Rectal smooth muscle tissue (tissue), 1 donor: ENCODE results near the gene RPS16.
"Not testable (repeated sequence)": the region's sequence is repeated elsewhere in the genome, so short reads cannot be mapped to it uniquely, and the experiment has no call there.

Experiments
- H3K27ac ChIP-seq: one replicate; pipeline ENCODE4 v1.7.0; 2013; ENCODE audit warnings: low read depth, low read length, inconsistent platforms
- H3K27me3 ChIP-seq: one replicate; pipeline ENCODE4 v1.7.0; 2013; ENCODE audit warnings: low read length; ENCODE audit not compliant: control insufficient read depth, insufficient read depth
- H3K36me3 ChIP-seq: one replicate; pipeline ENCODE4 v1.7.0; 2013; ENCODE audit warnings: low read length; ENCODE audit not compliant: control insufficient read depth, insufficient read depth
- H3K4me1 ChIP-seq: one replicate; pipeline ENCODE4 v1.7.0; 2013; ENCODE audit warnings: low read length; ENCODE audit not compliant: control insufficient read depth, insufficient read depth
- H3K4me3 ChIP-seq: one replicate; pipeline ENCODE4 v1.7.0; 2013; ENCODE audit warnings: low read length
- H3K9ac ChIP-seq: one replicate; pipeline ENCODE4 v1.7.0; 2013; ENCODE audit warnings: low read length

The RPS16 gene

GRCh38 chr19:39471756-39472536 is 36.2 kb upstream of the RPS16 start:
- no peak overlapping the region for H3K9ac ChIP-seq
- peaks cover 85% of the 10 kb centered on the region for H3K36me3 ChIP-seq
- no peak overlapping the region for H3K27ac ChIP-seq
- no peak overlapping the region for H3K4me3 ChIP-seq
- H3K27me3 ChIP-seq: no peaks in the 10 kb centered on the region
- no peaks in the 10 kb centered on the region for H3K4me1 ChIP-seq

DNA sequence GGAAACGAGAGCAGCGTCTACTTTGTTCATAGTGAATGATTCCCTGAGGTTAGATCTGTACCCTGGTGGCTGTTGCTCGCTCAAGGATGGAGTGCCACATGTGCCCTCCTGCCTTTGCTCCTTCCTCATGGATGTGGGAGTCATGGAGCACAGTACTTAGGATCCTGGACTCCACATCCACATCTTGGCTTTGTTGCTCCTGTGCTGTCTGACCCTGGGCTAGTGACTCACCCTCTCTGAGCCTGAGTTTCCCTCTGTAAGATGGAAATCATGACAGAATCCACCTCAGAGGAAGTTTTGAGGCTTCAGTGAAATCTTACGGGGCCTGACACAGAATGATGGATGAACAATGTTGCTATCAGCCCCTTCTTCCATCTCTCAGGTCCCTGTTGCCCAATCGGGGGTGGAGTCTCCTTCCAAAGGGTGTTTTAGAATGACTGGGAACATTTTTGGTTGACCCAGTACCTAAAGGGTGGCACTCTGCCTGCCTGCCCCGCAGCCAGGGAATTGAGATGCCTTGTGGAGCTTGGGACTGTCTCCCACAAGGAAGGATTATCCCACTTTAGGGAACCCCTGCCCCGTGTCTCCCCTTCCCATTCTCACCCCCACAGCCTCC is 35.1 kb upstream of the RPS16 start:
- Histone ChIP-seq H3K4me3 (no peak overlapping the region), H3K4me1 (no peaks in the 10 kb centered on the region), H3K36me3 (peaks cover 89% of the 10 kb centered on the region), H3K27ac (no peak overlapping the region), H3K9ac (no peak overlapping the region), H3K27me3 (no peaks in the 10 kb centered on the region)

DNA sequence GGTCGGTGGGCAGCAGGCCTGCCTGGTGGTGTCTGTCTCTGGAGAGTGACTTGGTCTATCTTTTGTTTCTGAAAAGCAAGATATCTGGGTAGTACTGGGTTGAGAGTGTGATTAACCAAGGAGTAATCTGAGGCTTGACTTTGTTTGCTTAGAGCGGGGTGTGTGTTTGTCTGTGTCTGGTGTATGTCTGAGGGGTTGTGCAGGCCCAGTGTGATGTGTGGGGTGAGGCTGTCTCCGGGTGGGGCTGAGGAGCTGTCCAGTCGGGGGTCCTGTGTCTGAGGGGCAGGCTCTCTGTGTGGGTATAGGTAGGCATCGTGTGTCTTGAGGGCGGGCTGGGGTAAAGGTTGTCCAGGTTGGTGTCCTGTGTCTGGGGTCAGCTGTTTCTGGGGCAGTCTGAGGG is 33.8 kb upstream of the RPS16 start:
- Histone ChIP-seq H3K9ac (no peak overlapping the region), H3K4me1 (no peaks in the 10 kb centered on the region), H3K4me3 (no peak overlapping the region), H3K27me3 (no peaks in the 10 kb centered on the region), H3K27ac (no peak overlapping the region), H3K36me3 (peaks cover 90% of the 10 kb centered on the region)

GRCh38 chr19:39469036-39469435 is 33.3 kb upstream of the RPS16 start:
- no peak overlapping the region for H3K27ac ChIP-seq
- no peaks in the 10 kb centered on the region for H3K27me3 ChIP-seq
- H3K4me3 ChIP-seq: no peak overlapping the region
- H3K36me3 ChIP-seq: peaks cover 86% of the 10 kb centered on the region
- H3K9ac ChIP-seq: no peak overlapping the region
- H3K4me1 ChIP-seq: no peaks in the 10 kb centered on the region

DNA sequence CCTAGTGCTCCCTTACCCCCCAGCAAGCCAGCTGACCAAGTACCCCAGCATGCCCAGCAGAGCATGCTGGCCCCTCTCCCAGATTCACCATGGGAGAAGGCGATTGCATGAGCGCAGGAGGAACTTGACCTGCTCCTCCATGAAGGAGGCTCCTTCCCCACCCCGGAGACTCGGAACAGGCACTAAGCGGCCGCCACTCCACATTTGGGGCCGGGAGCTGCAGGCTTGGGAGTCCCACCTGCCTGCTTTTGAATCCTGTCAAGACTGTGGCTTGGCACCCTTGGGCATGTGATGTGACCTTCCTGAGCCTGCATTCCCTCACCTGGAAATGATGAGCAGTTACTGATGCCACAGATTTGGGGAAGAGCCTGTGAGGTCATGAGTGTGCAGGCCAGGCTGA is 32.2 kb upstream of the RPS16 start:
- Histone ChIP-seq H3K27me3 (no peaks in the 10 kb centered on the region), H3K4me1 (no peaks in the 10 kb centered on the region), H3K36me3 (peaks cover 76% of the 10 kb centered on the region), H3K9ac (no peak overlapping the region), H3K27ac (no peak overlapping the region), H3K4me3 (no peak overlapping the region)

- peaks cover 61% of the 10 kb centered on the region for H3K36me3 ChIP-seq
- H3K27me3 ChIP-seq: no peaks in the 10 kb centered on the region
- H3K4me3 ChIP-seq: no peak overlapping the region
- no peak overlapping the region for H3K9ac ChIP-seq
- H3K27ac ChIP-seq: no peak overlapping the region
- H3K4me1 ChIP-seq: no peaks in the 10 kb centered on the region
Measured at GRCh38 chr19:39465956-39466747, 30.4 kb upstream of the RPS16 start.

- no peaks in the 10 kb centered on the region for H3K4me1 ChIP-seq
- H3K27ac ChIP-seq: no peak overlapping the region
- no peak overlapping the region for H3K4me3 ChIP-seq
- H3K36me3 ChIP-seq: peaks cover 56% of the 10 kb centered on the region
- no peaks in the 10 kb centered on the region for H3K27me3 ChIP-seq
- H3K9ac ChIP-seq: no peak overlapping the region
Measured at GRCh38 chr19:39463403-39463802, 27.7 kb upstream of the RPS16 start.

DNA sequence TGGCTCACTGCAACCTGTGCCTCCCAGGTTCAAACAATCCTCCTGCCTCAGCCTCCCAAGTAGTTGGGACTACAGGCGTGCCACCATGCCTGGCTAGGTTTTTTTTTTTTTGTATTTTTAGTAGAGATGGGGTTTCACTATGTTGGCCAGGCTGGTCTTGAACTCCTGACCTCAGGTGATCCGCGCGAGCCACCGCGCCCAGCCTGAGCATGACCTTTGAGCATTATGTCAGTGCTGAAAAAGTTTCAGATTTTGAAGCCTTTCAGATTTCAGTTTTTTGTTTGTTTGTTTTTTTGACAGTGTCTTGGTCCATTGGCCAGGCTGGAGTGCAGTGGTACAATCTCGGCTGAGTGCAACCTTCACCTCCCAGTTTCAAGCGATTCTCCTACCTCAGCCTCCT is 15.5 kb upstream of the RPS16 start:
- H3K4me3 ChIP-seq, H3K36me3 ChIP-seq, H3K27ac ChIP-seq, H3K27me3 ChIP-seq, H3K4me1 ChIP-seq, H3K9ac ChIP-seq: not testable (repeated sequence)

- H3K9ac ChIP-seq: no peak overlapping the region
- H3K4me3 ChIP-seq: no peak overlapping the region
- H3K27ac ChIP-seq: no peak overlapping the region
- H3K27me3 ChIP-seq: no peaks in the 10 kb centered on the region
- H3K4me1 ChIP-seq: no peaks in the 10 kb centered on the region
- H3K36me3 ChIP-seq: peaks cover 4% of the 10 kb centered on the region
Measured at GRCh38 chr19:39449116-39449797, 13.5 kb upstream of the RPS16 start.

DNA sequence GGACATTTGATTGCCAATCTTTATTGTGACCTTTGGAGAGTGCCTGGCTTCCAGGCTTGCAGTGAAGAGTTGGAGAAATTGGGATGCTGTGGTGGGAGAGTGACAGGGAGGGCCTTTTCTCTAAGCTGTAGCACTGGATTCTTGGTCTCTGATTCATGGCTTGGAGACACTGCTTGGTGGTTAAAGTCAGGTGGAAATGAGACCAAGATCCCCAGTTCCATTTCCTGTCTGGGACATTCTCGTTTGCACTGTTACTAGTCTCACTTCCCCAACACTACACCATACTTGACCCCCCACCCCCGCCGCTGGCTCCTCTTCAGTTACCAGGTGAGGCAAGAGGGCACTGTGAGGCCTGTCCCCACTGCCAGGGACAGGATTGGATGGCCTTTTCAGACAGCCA is 12.5 kb upstream of the RPS16 start:
- no peak overlapping the region for H3K27ac ChIP-seq
- H3K27me3 ChIP-seq: no peaks in the 10 kb centered on the region
- H3K9ac ChIP-seq: no peak overlapping the region
- no peak overlapping the region for H3K4me3 ChIP-seq
- peaks cover 3% of the 10 kb centered on the region for H3K36me3 ChIP-seq
- no peaks in the 10 kb centered on the region for H3K4me1 ChIP-seq

- Histone ChIP-seq H3K27ac (no peak overlapping the region), H3K4me1 (no peaks in the 10 kb centered on the region), H3K9ac (peak overlapping the region; percentile 98), H3K36me3 (no peaks in the 10 kb centered on the region), H3K27me3 (no peaks in the 10 kb centered on the region), H3K4me3 (peak overlapping the region; percentile 99)
Measured at GRCh38 chr19:39446365-39447084, 10.8 kb upstream of the RPS16 start.
